SK-N-MC (cell line): Measurements from ENCODE around the gene HK1.

Experiments
- EZH2 ChIP-seq: fragments of 200-600 bp; sonication (generic); IDR thresholded peaks from one replicate; pipeline ENCODE4 v1.6.1; 2017; ENCODE audit warnings: antibody characterized with exemption
- FOXP2 ChIP-seq: optimal IDR thresholded peaks from 2 replicates; pipeline ENCODE3; 2011; ENCODE audit warnings: mild to moderate bottlenecking, moderate library complexity; ENCODE audit not compliant: insufficient read depth; ENCODE audit errors: extremely low read length, control extremely low read depth
- POLR2AphosphoS5 ChIP-seq: IDR thresholded peaks from 2 replicates; pipeline ENCODE4 v1.6.1; 2012; ENCODE audit warnings: mild to moderate bottlenecking, low read depth, low read length, borderline replicate concordance

- no peak for TF ChIP-seq EZH2
- no peak for TF ChIP-seq POLR2AphosphoS5
- TF ChIP-seq FOXP2, result no peak
Measured at GRCh38 chr10:69405221-69405620, 126.9 kb downstream of the HK1 start.
